GM12864 (cell line): Measurements from ENCODE around the gene CDH8.

Experiments
- DNase-seq: peaks from one replicate; pipeline ENCODE4 v3.0.0-alpha.2; 2011; ENCODE audit warnings: low read depth
- H3K4me3 ChIP-seq: 2 replicates; pipeline ENCODE4 v1.5.1; 2011; ENCODE audit warnings: mild to moderate bottlenecking, low read depth, low read length, control low read depth
- TF ChIP-seq, protein P1 (sequence below): IDR thresholded peaks from 2 replicates; pipeline ENCODE4 v1.5.1; 2011; ENCODE audit warnings: low read depth, mild to moderate bottlenecking, moderate library complexity, low read length, control low read depth, inconsistent platforms; ENCODE audit errors: missing control alignments

CDH8 gene

DNA sequence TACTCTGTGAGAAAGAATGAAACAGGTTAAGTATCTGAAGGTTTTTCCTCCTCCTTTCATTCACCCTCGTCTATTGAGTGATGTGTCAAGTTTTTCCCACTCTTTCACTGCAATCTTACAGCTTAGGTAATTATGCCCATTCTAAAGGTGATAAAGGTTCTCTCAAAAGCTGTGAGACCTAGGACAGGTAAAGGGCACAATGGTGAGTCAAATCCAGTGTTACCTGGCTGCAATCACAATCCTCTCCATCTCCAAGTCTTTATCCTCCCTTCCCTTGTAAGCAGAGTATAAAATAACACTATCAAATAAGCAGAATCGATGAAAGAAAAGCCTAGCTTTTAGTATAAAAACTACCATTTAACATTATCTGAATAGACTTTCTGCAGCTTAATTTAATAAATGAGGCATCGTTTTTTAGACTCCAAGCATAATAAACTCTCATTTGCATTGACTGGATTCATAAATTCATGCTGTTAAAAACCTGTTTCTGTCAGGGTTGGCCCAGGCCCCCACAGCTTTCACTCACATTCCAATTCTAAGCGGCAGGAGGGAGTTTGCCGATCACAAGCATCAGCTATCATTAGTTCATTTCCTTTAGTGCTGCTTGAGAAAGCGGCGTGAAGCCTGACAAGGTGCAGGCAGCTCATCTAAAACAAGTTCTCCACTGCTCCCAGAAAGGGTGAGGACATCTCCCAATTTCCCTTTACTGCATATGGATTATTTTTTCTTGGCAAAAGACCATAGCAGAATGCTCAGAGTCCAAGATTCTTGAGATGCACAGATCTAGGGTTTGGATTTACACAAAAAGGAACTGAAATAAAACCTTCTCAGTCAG lies 67.8 kb downstream of the CDH8 start:
- no peak for DNase-seq
- TF ChIP-seq, protein P1, sequence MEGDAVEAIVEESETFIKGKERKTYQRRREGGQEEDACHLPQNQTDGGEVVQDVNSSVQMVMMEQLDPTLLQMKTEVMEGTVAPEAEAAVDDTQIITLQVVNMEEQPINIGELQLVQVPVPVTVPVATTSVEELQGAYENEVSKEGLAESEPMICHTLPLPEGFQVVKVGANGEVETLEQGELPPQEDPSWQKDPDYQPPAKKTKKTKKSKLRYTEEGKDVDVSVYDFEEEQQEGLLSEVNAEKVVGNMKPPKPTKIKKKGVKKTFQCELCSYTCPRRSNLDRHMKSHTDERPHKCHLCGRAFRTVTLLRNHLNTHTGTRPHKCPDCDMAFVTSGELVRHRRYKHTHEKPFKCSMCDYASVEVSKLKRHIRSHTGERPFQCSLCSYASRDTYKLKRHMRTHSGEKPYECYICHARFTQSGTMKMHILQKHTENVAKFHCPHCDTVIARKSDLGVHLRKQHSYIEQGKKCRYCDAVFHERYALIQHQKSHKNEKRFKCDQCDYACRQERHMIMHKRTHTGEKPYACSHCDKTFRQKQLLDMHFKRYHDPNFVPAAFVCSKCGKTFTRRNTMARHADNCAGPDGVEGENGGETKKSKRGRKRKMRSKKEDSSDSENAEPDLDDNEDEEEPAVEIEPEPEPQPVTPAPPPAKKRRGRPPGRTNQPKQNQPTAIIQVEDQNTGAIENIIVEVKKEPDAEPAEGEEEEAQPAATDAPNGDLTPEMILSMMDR = no peak
- H3K4me3 ChIP-seq = no peak overlapping the region

DNA sequence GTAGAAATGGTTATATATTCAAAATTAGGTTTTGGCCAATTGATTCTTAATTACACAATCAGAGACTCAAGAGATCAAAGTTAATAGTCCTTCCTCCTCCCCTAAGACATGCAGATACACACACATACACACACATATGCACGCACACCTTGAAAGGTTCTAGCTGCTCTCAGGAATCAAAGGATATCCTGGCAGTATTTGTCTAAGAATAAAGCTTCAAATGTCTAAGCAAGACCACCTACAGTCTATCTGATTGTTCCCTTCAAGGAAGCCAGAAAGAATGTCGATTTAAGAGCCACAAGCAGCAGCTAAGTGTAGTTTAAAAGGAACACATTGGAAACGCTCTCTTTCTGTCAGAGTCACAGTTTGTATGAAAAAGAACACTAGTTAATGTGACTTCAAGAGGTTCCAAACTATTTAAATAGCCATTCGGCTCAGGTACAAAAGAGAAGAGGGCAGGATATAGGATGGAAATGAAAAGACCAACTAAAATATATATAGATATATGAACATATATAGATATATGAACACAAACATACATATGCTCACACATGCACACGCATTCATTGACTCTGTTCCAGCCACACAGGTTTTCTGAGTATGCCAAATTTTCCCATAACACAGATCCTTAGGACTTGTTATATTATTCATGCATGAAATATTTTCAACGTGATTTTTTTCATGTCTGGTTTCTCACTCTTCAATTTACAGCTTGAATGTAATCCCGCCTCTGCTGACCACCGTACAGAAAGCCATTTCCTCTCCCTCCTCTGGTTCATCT lies 79.0 kb downstream of the CDH8 start:
- TF ChIP-seq, protein P1 = no peak
- no peak for DNase-seq
- no peak overlapping the region for H3K4me3 ChIP-seq

DNA sequence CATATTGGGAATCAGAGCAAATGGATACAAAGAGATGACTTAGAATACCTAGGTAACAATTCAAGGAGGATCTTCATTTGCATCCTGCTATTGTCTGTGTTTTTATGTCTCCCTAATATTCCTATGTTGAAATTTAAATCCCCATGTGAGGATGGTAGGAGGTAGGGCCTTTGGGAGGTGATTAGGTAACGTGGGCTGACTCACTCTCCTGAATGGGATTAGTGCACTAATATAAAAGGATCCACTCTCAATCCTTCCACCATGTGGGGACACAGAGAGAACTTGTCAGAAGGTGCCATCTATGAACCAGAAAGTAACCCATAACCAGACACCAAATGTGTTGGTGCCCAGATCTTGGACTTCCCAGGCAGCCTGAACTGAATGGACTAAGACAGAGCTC lies 83.4 kb downstream of the CDH8 start:
- no peak for DNase-seq
- H3K4me3 ChIP-seq = no peak overlapping the region
- TF ChIP-seq, protein P1 = no peak

DNA sequence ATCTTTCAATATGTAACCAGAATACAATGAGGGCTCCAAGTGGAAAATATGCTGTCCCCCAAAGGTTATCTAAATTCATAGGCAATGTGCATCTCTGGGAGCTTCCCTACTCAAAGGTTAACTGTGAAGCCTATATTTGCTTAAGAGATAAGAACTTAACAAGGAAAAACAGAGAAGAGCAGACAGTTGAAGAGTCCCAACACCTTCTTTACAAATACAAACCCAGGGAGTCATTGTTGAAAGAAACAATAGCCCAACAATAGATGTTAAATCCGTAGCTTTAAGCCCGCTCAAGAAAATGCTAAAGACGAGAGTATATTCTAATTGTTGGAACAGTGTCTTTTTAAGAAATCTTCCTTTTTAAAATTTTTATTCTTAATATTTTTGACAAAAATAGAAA lies 87.8 kb downstream of the CDH8 start:
- no peak for DNase-seq
- no peak overlapping the region for H3K4me3 ChIP-seq
- TF ChIP-seq, protein P1 = no peak

DNA sequence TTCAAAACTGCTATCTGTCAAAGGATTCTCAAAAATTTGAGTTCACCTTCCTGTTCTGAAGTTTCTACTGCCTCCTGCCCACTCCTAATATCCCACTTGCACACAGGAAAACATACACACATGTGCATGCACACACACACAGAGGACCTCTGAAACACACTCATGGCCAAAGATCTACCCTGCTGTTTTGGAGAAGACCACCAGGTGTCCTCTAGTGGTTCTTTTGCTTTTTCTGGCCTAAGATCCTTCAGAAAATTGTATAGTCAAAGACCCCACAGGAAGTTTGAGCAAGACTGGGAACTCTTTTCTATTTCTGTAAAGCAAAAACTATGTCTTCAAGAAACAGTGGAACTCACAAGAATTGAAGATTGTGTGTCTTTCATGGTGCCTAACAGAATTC lies 90.2 kb downstream of the CDH8 start:
- no peak overlapping the region for H3K4me3 ChIP-seq
- no peak for DNase-seq
- TF ChIP-seq, protein P1 = no peak

DNA sequence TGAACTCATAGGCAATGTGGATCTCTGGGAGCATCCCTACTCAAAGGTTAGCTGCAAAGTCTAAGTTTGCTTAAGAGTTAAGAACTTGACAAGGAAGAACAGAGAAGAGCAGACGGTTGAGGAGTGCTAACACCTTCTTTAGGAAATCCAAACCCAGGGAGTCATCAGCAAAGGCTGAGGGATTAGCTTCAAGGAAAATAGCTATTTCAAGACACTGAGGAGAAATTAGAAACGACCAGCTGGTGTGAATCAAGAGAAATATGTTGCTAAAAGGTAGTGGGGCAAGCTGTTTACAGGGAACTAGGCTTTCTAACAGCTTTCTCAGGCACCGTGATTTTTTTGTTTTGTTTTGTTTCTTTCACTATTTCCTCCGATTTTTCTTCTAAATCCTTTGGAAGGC lies 90.7 kb downstream of the CDH8 start:
- H3K4me3 ChIP-seq = no peak overlapping the region
- no peak for DNase-seq
- TF ChIP-seq, protein P1 = no peak

DNA sequence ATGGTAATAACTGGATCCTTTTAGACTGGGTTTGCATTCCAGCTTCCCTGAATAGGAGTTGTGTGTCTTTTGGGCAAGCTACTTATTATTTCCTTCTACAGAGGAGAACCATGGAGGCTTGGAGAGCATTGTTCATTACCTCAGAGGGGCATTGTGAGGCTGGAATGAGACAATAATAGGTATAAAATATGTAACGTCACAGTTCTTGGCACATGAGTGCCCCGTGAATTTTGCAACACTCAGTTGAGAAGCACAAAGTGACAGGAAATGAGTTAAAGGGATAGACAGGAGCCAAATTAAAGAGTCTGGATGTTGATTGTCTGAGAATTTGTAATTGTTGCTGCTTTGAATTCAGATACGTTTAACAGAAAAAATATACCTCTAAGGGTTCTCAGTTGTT lies 92.2 kb downstream of the CDH8 start:
- DNase-seq = no peak
- TF ChIP-seq, protein P1 = no peak
- no peak overlapping the region for H3K4me3 ChIP-seq
